Measurements from ENCODE around the gene CFAP58.

- TF ChIP-seq CTCF (IDR thresholded peaks at IDR 0.05) (no peak), POLR2AphosphoS5 (IDR thresholded peaks at IDR 0.05) (no peak), EP300 (IDR thresholded peaks at IDR 0.05) (no peak), POLR2A (IDR thresholded peaks at IDR 0.05; ENCODE audit: low read depth) (no peak)
Measured at GRCh38 chr10:104334561-104334960, 19.1 kb upstream of the CFAP58 start.
